Dendritic cell treated with granulocyte-macrophage colony-stimulating factor and Interleukin-4, amounts not matched to agents 40 ng/mL and 50 ng/mL, for 4 days (primary cell): Measurements from ENCODE around the gene GSE1.

ENCODE experiments used
- H3K27ac Mint-ChIP-seq: one replicate; pipeline ENCODE4 v1.8.0; 2022; ENCODE audit warnings: mild to moderate bottlenecking, mixed read lengths
- H3K27me3 Mint-ChIP-seq: one replicate; pipeline ENCODE4 v1.8.0; 2022; ENCODE audit warnings: mild to moderate bottlenecking, mixed read lengths
- H3K36me3 Mint-ChIP-seq: one replicate; pipeline ENCODE4 v1.8.0; 2022; ENCODE audit warnings: low read depth, mixed read lengths
- H3K4me1 Mint-ChIP-seq: one replicate; pipeline ENCODE4 v1.8.0; 2022; ENCODE audit warnings: low read depth, mixed read lengths
- H3K4me3 Mint-ChIP-seq: one replicate; pipeline ENCODE4 v1.8.0; 2022; ENCODE audit warnings: mild to moderate bottlenecking, moderate library complexity, mixed read lengths
- H3K9me3 Mint-ChIP-seq: one replicate; pipeline ENCODE4 v1.8.0; 2022; ENCODE audit warnings: mixed read lengths
- intact Hi-C: fragments of 100-400 bp; cut with micrococcal nuclease; formaldehyde crosslinking; loops from one replicate; pipeline ENCODE4 v1.15.0; 2022

GSE1 gene

DNA sequence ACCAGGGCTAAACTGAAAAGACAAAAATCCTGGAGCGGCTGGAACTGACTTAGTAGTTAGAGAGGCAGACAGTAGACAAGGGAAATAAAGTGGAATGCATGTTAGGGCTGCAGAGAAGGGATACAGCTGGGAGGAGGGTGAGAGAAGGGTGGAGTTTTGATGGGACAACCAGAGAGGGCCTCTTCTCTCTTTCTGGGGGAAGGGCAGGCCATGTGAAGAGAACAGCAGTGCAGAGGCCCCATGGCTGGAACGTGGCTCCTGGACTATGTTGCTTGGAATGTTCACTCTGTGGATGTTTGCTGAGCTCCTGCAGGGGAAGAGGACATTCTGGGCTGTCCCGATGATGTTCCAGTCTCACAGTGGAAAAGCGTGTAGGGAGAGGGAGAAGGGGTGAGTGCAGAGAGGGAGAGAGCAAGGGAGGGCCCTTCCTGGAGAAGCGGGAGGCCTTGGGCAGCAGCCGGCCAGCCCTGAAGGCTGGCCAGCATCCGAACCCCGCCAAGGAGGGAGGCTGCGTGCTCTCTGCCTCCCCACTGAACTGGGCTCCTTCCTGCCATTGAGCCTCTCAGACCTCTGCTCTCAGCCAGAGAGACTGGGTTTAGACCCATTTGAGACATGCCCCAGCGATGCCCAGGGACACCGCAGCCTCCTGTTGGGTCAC is 33.1 kb upstream of the GSE1 start:
- Mint-ChIP-seq H3K36me3 (peaks cover 20% of the 10 kb centered on the region), H3K27me3 (no peaks in the 10 kb centered on the region), H3K9me3 (no peaks in the 10 kb centered on the region), H3K4me1 (peaks cover 61% of the 10 kb centered on the region), H3K27ac (peak overlapping the region; percentile 25), H3K4me3 (no peak overlapping the region)
- intact Hi-C loops, result no loop called here

DNA sequence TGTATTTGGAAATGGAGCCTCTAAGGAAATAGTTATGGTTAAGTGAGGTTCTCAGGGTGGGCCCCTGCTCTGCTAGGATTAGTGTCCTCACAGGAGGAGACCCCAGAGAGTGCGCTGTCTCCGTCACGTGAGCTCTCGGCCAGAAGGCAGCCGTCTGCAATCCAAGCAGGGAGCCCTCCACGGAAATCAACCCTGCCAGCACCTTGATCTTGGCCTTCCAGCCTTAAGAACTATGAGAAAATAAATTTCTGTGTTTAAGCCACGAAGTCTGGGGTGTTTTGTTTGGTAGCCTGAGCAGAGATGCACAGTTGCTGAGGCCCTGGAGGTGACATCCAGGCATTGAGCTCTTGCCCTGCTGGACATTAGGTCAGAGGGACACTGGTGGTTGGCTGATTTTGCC is 32.4 kb upstream of the GSE1 start:
- Mint-ChIP-seq H3K27me3 (no peaks in the 10 kb centered on the region), H3K9me3 (no peaks in the 10 kb centered on the region), H3K4me3 (no peak overlapping the region), H3K36me3 (peaks cover 25% of the 10 kb centered on the region), H3K27ac (peak overlapping the region; percentile 25), H3K4me1 (peaks cover 55% of the 10 kb centered on the region)
- intact Hi-C loops, result no loop called here

GRCh38 chr16:85582229-85582991 is 30.7 kb upstream of the GSE1 start:
- Mint-ChIP-seq H3K36me3 (peaks cover 25% of the 10 kb centered on the region), H3K27me3 (no peaks in the 10 kb centered on the region), H3K4me3 (no peak overlapping the region), H3K4me1 (peaks cover 41% of the 10 kb centered on the region), H3K27ac (peak overlapping the region; percentile 61), H3K9me3 (no peaks in the 10 kb centered on the region)
- intact Hi-C loops, result no loop called here

DNA sequence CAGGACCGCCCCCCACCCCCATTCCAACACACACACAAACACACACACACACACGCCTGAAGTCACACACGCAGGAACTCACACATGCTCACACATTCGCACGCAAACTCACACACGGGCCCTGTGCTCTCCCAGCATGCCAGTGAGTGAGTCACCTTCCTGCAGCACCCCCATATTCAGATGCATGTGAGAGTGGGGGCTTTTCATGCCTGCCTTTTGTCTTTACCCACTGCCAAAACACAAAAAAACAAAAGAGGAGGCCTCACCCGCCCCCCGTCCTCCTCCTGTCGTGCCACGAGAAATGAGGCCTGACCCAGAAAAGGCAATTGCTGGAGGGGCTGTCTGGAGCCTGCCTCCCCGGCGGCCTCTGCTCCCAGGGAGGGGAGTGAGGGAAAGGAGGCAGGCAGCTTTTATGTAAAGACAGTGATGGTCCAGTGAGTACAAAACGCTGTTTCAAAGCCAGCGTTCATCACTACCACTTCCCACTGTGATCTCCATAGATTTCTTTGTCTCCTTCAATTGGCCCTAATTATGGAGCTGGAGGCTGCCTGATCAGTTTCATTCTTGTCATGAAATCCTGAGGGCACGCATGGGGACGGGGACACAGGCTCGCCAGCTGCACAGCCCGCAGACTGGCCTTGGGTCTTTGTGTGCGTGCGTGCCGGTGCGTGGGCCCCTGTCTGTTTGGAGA is 29.5 kb upstream of the GSE1 start:
- Mint-ChIP-seq H3K27me3 (no peaks in the 10 kb centered on the region), H3K4me3 (no peak overlapping the region), H3K27ac (no peak overlapping the region), H3K36me3 (peaks cover 22% of the 10 kb centered on the region), H3K4me1 (peaks cover 34% of the 10 kb centered on the region), H3K9me3 (no peaks in the 10 kb centered on the region)
- intact Hi-C loops, result no loop called here

DNA sequence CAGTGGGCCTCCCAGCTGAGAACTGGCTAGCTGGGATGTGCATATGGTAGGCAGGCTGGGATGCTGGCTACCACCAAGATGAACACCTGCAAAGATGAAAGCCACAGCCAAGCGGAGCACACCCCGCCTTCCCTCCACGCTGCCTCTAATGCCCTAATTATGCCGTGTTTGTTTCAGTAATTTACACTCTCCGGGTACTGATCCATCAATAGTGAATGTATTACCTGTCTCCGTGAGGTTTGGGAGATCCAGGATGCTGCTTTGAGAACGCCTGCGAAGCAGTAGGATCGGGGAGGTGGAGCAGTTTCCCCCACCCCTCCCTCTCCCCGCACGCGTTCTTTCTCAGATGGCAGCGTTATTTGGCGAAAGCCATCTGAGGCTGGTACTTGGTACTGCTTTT is 28.9 kb upstream of the GSE1 start:
- Mint-ChIP-seq H3K27ac (no peak overlapping the region), H3K9me3 (no peaks in the 10 kb centered on the region), H3K36me3 (peaks cover 18% of the 10 kb centered on the region), H3K27me3 (no peaks in the 10 kb centered on the region), H3K4me3 (no peak overlapping the region), H3K4me1 (peaks cover 27% of the 10 kb centered on the region)
- intact Hi-C loops, result no loop called here

DNA sequence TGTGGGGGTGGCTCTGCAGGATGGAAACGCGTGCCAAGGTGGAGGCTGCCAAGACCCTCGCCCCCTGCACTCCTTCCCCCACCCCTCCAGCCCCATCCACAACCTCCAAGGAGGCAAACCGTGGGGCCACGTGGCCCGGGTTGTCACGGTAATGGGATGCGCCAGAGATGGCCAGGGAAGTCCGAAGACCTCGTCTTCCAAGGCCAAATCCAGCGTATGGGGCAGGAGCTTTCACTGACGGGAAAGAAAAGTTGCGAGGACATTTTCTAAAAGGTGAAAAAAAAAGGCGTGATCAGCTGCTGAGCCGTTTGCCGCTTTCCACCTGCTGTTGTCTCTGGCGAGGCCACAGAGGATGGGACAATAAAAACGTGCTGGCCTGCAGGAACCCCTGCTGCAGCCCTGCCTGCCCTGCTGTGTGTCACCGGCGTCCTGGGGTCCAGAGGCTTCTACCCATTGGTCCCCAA is 28.3 kb upstream of the GSE1 start:
- no peaks in the 10 kb centered on the region for H3K27me3 Mint-ChIP-seq
- H3K9me3 Mint-ChIP-seq, result no peaks in the 10 kb centered on the region
- peaks cover 21% of the 10 kb centered on the region for H3K4me1 Mint-ChIP-seq
- H3K4me3 Mint-ChIP-seq, result no peak overlapping the region
- peaks cover 18% of the 10 kb centered on the region for H3K36me3 Mint-ChIP-seq
- H3K27ac Mint-ChIP-seq, result peak overlapping the region; percentile 18
- intact Hi-C loops, result no loop called here

DNA sequence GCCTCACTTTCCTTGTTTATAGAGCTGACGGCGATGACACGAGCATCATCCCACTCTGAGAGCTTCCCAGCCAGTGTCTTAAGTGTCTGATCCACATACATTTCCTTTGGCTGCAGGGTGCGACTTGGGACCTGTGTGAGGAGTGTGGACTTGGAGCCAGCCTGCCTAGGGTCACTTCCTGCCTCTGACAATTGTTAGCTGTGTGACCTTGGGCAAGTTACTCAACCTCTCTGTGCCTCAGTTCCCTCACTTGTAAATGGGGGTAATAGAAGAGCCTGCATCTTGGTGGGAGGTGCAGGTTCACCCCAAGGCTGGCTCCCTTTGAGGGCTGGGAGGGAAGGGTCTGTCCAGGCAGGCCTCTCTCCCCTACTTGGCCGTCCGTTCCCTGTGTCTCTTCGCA is 27.4 kb upstream of the GSE1 start:
- no peak overlapping the region for H3K27ac Mint-ChIP-seq
- no peak overlapping the region for H3K4me3 Mint-ChIP-seq
- peaks cover 18% of the 10 kb centered on the region for H3K36me3 Mint-ChIP-seq
- no peaks in the 10 kb centered on the region for H3K27me3 Mint-ChIP-seq
- intact Hi-C loops, result no loop called here
- H3K9me3 Mint-ChIP-seq, result no peaks in the 10 kb centered on the region
- peaks cover 17% of the 10 kb centered on the region for H3K4me1 Mint-ChIP-seq

DNA sequence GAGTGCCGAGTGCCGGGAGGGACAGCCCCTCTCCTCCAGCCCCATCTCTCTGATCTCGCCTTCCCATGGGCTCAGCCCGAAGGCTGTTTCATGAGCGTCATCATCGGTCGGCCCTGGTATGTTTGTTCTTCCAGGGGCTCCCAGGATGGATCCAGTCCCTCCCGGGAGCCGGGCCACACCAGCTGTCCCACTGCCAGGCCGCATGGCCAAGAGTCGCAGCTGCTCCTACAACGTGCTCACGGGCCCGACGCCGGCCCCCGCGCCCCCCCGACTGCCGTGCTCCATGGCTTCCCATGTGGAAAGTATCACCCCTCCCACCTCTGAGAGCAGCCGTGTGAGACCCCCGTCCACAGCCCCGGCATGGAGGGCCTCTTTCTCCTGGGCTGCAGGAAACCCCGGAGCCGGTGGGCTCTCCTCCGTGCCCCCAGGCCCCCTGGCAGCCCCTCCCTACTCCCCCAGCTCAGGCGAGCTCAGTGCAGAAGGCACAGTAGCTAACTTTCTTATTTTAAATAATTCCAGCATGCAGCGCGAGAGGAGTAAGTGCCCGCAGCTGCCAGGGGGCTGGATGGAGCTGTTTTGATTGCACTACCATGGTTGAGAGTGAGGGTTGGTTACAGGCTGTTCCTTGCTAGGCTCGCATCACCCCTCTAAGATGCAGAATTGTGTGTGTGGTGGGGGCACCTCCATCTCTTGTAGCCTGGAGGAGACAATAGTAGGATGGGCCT is 26.6 kb upstream of the GSE1 start:
- H3K4me3 Mint-ChIP-seq, result no peak overlapping the region
- peaks cover 16% of the 10 kb centered on the region for H3K4me1 Mint-ChIP-seq
- peaks cover 18% of the 10 kb centered on the region for H3K36me3 Mint-ChIP-seq
- intact Hi-C loops, result no loop called here
- H3K9me3 Mint-ChIP-seq, result no peaks in the 10 kb centered on the region
- H3K27me3 Mint-ChIP-seq, result no peaks in the 10 kb centered on the region
- no peak overlapping the region for H3K27ac Mint-ChIP-seq

DNA sequence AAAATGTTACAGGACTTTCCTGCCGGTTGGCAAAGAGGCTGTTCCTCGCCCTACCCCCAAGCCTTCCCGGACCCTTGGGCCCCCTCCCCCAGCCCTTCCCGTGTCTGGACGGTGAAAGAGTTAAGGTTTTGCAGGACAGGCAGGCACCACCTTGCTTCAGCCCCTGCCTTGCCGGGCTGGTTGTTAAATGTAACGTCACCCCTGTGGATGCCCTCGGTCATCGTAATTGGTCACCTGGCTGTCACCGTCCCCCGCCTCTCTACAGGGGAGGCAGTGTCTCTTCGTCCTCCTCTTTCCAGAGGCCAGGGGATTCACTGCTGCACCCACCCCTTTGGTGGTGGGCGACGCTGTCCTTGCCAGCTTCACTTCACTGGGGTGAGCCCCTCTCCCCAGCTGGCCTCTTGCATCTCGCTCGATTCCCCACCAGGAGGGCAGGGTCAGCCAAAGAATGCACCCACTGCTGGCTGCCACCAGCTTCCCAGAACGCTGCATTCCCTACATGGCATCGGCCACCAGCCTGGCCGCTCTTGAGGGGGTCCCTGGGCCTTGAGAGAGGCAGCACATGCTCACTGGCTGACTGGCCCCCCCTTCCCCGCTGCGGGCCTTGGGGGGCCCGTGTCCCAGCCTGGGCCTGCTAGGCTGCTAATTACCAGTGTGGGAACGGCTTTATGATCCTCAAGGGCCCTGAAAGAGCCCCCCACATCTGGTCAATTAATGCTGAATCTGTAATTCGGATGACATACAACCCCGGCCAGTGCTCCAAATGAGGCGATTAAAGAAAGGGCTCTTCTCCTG is 25.2 kb upstream of the GSE1 start:
- H3K27ac Mint-ChIP-seq, result no peak overlapping the region
- no peaks in the 10 kb centered on the region for H3K9me3 Mint-ChIP-seq
- H3K4me3 Mint-ChIP-seq, result no peak overlapping the region
- H3K27me3 Mint-ChIP-seq, result no peaks in the 10 kb centered on the region
- H3K4me1 Mint-ChIP-seq, result peaks cover 7% of the 10 kb centered on the region
- intact Hi-C loops, result no loop called here
- H3K36me3 Mint-ChIP-seq, result peaks cover 6% of the 10 kb centered on the region

DNA sequence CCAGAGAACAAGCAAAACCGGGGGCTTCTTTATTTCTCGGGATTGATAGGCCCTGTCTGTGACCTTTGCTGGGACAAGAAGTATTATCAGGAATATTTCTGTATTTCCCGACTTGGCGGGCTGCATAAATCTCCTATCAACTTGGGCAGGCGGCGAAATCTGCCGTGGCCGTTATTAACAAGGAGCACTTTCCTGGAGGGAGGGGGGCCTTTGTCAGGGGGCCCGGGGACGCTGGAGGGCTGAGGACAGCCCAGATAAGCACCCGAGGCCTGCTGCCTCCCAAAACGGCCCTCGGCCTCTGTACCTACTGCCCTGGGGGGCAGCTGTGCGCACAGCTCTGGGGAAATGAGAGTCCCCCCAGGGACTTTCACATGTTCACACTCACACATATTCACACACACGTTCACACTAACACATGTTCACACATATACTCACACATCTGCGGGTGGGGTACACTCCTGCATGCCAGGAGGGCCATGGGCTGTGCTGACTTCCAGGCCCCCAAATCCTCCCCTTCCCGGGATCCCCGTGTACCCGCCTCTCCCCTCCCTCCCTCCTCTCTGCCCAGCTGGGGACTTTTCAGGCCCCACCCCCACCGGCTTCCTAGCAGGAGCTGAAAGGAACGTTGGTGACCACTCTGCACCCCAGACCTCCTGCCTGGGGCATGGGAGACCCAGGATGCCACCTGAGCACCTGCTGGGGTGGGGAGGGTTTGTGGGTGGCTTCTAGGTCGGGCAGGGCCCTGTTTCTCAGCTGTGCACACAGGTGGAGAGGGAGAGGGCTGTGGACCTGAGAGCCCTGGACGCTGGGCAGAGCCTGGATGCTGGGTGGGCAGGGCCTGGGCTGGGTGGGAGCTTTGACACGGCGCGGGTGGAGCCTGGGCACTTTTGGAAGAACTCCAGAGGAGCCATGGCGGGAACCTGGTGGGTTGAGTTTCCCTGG is 24.3 kb upstream of the GSE1 start:
- no peaks in the 10 kb centered on the region for H3K9me3 Mint-ChIP-seq
- H3K4me1 Mint-ChIP-seq, result no peaks in the 10 kb centered on the region
- H3K27me3 Mint-ChIP-seq, result no peaks in the 10 kb centered on the region
- intact Hi-C loops, result no loop called here
- H3K27ac Mint-ChIP-seq, result no peak overlapping the region
- H3K4me3 Mint-ChIP-seq, result no peak overlapping the region
- peaks cover 6% of the 10 kb centered on the region for H3K36me3 Mint-ChIP-seq

DNA sequence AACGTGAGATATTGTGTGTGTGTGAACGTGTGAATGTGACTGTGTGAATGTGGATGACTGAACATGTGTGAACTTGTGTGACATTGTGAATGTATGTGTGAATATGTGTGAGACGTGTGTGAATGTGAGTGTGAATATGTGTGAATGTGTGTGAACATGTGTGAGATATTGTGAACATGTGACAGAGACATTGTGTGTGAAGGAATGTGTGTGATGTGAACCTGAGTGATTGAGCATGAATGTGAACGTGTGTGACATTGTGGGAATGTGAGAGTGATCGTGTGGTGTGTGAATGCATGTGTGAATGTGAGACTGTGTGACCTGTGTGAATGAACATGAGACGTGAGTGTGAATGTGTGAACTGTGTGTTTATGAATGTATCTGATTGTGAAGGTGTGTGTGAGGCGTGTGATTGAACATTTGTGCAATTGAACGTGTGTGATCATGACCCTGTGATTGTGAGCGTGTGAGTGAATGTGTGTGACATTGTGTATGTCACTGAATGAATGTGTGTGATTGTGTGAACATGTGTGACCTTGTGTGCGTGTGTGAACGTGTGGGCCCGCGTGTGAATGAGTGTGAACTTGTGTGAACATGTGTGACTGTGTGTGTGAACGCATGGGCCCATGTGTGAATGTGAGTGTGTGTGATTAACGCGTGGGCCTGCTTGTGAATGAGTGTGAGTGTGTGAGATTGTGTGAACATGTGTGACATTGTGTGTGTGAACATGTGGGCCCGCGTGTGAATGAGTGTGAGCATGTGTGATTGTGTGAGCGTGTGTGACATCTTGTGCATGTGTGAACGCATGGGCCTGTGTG is 23.2 kb upstream of the GSE1 start:
- H3K4me1 Mint-ChIP-seq, result no peaks in the 10 kb centered on the region
- H3K27me3 Mint-ChIP-seq, result no peaks in the 10 kb centered on the region
- intact Hi-C loops, result no loop called here
- peaks cover 12% of the 10 kb centered on the region for H3K36me3 Mint-ChIP-seq
- no peak overlapping the region for H3K4me3 Mint-ChIP-seq
- H3K27ac Mint-ChIP-seq, result no peak overlapping the region
- H3K9me3 Mint-ChIP-seq, result no peaks in the 10 kb centered on the region

- no peak overlapping the region for H3K4me3 Mint-ChIP-seq
- intact Hi-C loops, result no loop called here
- H3K36me3 Mint-ChIP-seq, result peaks cover 10% of the 10 kb centered on the region
Measured at GRCh38 chr16:85590506-85590832, 22.7 kb upstream of the GSE1 start.

More at GRCh38 chr16:85590506-85590832, 22.7 kb upstream of the GSE1 start:
- no peaks in the 10 kb centered on the region for H3K9me3 Mint-ChIP-seq
- H3K4me1 Mint-ChIP-seq, result no peaks in the 10 kb centered on the region
- no peaks in the 10 kb centered on the region for H3K27me3 Mint-ChIP-seq
- no peak overlapping the region for H3K27ac Mint-ChIP-seq
